Measurements from ENCODE around the gene KNSTRN. TPM values are rescaled to one million over a fixed set of nuclear protein-coding genes. Genes with fewer than 3 reads are reported as not detected.

Gene KNSTRN
- total RNA-seq, 2 donors from 2014 or later: 12.9 to 19.8 TPM

DNA sequence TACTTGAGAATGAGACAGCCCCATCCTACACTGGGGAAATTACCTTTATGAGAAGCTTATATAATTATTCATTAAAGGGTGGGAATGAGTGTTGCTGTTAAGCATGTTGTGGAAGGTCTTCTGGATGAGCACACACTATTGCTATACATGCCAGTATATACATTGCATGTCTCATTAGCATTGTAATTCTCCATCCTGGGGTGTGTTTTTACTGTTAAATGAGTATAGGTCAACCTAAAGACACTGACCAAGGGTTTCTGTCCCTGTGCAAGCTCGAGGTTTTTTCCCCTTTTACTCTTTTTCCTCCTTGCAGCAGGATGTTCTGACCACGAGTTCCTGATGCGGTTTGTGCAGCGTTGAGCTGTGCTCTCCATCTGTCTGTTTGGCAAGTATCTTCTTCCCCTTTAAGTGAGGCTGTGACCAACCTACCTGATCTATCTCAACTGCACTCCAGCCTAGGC lies 15.9 kb downstream of the KNSTRN start:
- no peaks in the 10 kb centered on the region for H3K36me3 ChIP-seq
- no peaks in the 10 kb centered on the region for H3K9me3 ChIP-seq
- H3K4me1 ChIP-seq (replicated peaks): no peaks in the 10 kb centered on the region
- no peaks in the 10 kb centered on the region for H3K27me3 ChIP-seq (replicated peaks; ENCODE audit: insufficient read depth)
- TF ChIP-seq, protein P1, sequence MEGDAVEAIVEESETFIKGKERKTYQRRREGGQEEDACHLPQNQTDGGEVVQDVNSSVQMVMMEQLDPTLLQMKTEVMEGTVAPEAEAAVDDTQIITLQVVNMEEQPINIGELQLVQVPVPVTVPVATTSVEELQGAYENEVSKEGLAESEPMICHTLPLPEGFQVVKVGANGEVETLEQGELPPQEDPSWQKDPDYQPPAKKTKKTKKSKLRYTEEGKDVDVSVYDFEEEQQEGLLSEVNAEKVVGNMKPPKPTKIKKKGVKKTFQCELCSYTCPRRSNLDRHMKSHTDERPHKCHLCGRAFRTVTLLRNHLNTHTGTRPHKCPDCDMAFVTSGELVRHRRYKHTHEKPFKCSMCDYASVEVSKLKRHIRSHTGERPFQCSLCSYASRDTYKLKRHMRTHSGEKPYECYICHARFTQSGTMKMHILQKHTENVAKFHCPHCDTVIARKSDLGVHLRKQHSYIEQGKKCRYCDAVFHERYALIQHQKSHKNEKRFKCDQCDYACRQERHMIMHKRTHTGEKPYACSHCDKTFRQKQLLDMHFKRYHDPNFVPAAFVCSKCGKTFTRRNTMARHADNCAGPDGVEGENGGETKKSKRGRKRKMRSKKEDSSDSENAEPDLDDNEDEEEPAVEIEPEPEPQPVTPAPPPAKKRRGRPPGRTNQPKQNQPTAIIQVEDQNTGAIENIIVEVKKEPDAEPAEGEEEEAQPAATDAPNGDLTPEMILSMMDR (IDR thresholded peaks at IDR 0.05): no peak
- TF ChIP-seq POLR2A (IDR thresholded peaks at IDR 0.05) (no peak), POLR2AphosphoS5 (IDR thresholded peaks at IDR 0.05) (no peak)
- WGBS: 79% methylated on average over 4 of the region's 4 CpGs
- DNase-seq (ENCODE audit: low spot score): no peak
- intact Hi-C loops (cut with DNase I): no loop called here
- no peak overlapping the region for H3K4me3 ChIP-seq
- H3K27ac ChIP-seq: no peak overlapping the region

DNA sequence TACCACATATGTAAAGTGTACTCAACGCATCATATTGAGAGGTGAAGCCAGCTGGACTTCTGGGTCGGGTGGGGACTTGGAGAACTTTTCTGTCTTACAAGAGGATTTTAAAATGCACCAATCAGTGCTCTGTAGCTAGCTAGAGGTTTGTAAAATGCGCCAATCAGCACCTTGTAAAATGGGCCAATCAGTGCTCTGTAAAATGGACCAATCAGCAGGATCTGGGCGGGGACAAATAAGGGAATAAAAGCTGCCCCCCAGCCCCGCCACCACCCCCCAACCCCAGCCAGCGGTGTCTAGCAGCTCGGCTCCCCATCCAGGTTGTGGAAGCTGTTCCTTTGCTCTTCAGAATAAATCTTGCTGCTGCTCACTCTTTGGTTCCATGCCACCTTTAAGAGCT lies 16.8 kb downstream of the KNSTRN start:
- Histone ChIP-seq H3K36me3 (no peaks in the 10 kb centered on the region), H3K4me1 (replicated peaks) (no peaks in the 10 kb centered on the region), H3K9me3 (no peaks in the 10 kb centered on the region), H3K4me3 (no peak overlapping the region), H3K27ac (no peak overlapping the region), H3K27me3 (replicated peaks; ENCODE audit: insufficient read depth) (no peaks in the 10 kb centered on the region)
- intact Hi-C loops (cut with DNase I): no loop called here
- TF ChIP-seq POLR2A (IDR thresholded peaks at IDR 0.05) (no peak), POLR2AphosphoS5 (IDR thresholded peaks at IDR 0.05) (no peak)
- TF ChIP-seq, protein P1 (IDR thresholded peaks at IDR 0.05): no peak
- no peak for DNase-seq (ENCODE audit: low spot score)
- 86% methylated on average over 7 of the region's 7 CpGs for WGBS

DNA sequence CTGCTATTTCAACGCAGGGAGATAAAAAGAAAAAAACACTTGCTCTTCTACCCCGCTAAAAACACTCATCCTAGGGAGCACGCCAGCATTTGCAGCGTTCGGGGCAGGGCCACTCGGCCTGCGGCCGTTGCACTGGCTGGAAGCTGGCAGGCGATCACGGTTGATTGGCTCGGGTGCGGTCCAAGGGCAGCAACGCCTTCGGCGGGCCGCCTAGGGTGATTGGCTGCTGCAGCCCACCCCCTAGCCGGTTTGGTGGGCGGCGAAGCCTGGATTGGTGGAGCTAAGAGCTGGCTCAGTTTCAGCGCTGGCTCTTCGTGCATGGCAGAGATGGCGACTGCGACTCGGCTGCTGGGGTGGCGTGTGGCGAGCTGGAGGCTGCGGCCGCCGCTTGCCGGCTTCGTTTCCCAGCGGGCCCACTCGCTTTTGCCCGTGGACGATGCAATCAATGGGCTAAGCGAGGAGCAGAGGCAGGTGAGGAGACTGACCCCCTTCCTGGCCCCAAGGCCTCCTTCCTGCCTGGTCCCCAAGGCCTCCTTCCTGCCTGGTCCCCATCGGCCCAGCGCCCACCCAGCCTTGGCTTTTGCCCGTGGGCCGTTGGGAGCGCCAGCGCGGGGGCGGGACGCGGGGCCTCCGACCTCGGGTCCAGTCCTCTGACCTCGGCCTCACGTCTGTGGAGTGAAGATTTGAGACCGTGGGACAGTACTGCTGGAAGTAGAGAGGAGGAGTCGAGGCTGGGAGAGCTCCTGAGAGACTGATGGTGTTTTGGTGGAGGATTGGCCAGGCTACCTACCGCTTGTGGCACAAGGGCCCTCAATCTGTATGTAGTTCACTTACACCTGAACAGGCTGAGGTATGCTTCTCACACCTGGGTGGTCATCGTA lies 23.2 kb downstream of the KNSTRN start, which contains the start of gene IVD:
Gene IVD (plus strand): TSS at position 295 of the 881 bp plus-strand sequence. CDS start 33 bp downstream, at position 328.
- Histone ChIP-seq H3K4me1 (replicated peaks) (peaks cover 4% of the 10 kb centered on the region), H3K4me3 (peak within 1 kb of the TSS; percentile 57 to 80), H3K27me3 (replicated peaks; ENCODE audit: insufficient read depth) (no peaks in the 10 kb centered on the region), H3K9me3 (no peaks in the 10 kb centered on the region), H3K36me3 (peaks cover 0 to 5% of the 10 kb centered on the region in 2 donors), H3K27ac (peak within 1 kb of the TSS; percentile 63 to 84)
- intact Hi-C loops (cut with DNase I): loop anchor here (5.0 kb wide), 1 partner anchor 63 kb away; the partner anchor contains the start of gene CCDC9B
- peak; percentile 95 for DNase-seq (ENCODE audit: low spot score)
- TF ChIP-seq POLR2AphosphoS5 (IDR thresholded peaks at IDR 0.05): peak; percentile 94
- TF ChIP-seq POLR2A (IDR thresholded peaks at IDR 0.05): no peak
- TF ChIP-seq, protein P1 (IDR thresholded peaks at IDR 0.05): peak in 1 of 4 experiments; percentile 5
- WGBS: under 1% methylated on average over 51 of the region's 54 CpGs

DNA sequence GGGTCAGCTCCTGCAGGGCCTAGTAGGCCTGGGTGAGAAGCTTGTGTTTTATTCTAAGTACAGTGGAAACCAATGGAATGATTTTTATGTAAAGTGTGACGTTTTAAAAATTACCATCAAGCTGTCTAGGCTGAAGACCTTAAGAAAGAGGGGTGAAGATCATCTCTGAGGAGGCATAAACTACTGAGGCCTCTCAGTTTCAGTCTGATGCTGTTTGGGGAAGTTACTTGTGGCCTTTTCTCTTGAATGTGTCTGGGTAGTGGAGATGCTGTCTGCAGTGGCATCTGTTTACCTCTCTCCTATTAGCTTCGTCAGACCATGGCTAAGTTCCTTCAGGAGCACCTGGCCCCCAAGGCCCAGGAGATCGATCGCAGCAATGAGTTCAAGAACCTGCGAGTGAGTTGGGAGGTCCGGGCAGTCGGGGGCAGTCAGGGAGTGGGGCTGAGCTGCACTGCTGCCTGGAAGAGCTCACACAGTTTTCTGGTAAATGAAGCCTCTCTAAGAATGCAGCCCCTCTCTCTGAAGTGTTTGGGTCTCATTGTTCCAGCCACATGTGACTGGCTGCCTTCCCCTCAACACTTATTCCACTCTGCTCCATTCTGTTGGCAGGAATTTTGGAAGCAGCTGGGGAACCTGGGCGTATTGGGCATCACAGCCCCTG lies 24.9 kb downstream of the KNSTRN start:
- no peak for DNase-seq (ENCODE audit: low spot score)

More for the DNA sequence above, 24.9 kb downstream of the KNSTRN start:
- Histone ChIP-seq H3K36me3 (peaks cover 0 to 11% of the 10 kb centered on the region in 2 donors), H3K4me1 (replicated peaks) (peaks cover 4% of the 10 kb centered on the region), H3K9me3 (no peaks in the 10 kb centered on the region), H3K4me3 (peak overlapping the region in 1 of 2 donors; percentile 2), H3K27me3 (replicated peaks; ENCODE audit: insufficient read depth) (no peaks in the 10 kb centered on the region), H3K27ac (peak overlapping the region in 1 of 2 donors; percentile 20)
- no peak for TF ChIP-seq POLR2AphosphoS5 (IDR thresholded peaks at IDR 0.05)
- TF ChIP-seq, protein P1 (IDR thresholded peaks at IDR 0.05): no peak
- TF ChIP-seq POLR2A (IDR thresholded peaks at IDR 0.05): no peak
- intact Hi-C loops (cut with DNase I): loop anchor here (5.0 kb wide), 1 partner anchor 65 kb away; the partner anchor contains the start of gene CCDC9B
- WGBS: 83% methylated on average over 8 of the region's 8 CpGs
